ENCODE results near the gene CEP85L.

DNA sequence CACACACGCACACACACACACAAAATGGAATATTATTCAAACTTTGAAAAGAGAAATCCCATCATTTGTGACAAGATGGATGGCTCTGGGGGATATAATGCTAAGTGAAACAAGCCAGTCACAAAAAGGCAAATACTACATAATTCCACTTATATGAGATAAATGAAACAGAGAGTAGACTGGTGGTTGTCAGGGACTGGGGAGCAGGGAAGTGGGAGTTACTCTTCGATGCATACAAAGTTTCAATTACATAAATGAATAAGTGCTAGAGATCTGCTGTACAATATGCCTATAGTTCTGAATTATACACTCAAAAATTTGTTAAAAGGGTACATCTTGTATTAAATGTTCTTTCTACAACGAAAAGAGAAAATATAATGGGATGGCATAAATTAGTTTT, 161.4 kb downstream of the CEP85L start:
- TF ChIP-seq CTCF (IDR thresholded peaks at IDR 0.05) = no peak
- TF ChIP-seq ZFX (IDR thresholded peaks at IDR 0.05; ENCODE audit: borderline replicate concordance) = no peak
